ENCODE data around the gene PCED1A. TPM values are rescaled to one million over a fixed set of nuclear protein-coding genes. Genes with fewer than 3 reads are reported as not detected.

The PCED1A gene
- total and polyA plus RNA-seq, 9 of the 15 experiments (the other 6 are each of a cell fraction or from before 2014, with no cell fraction given): 1.5 to 11.5 (median 5.9) TPM

DNA sequence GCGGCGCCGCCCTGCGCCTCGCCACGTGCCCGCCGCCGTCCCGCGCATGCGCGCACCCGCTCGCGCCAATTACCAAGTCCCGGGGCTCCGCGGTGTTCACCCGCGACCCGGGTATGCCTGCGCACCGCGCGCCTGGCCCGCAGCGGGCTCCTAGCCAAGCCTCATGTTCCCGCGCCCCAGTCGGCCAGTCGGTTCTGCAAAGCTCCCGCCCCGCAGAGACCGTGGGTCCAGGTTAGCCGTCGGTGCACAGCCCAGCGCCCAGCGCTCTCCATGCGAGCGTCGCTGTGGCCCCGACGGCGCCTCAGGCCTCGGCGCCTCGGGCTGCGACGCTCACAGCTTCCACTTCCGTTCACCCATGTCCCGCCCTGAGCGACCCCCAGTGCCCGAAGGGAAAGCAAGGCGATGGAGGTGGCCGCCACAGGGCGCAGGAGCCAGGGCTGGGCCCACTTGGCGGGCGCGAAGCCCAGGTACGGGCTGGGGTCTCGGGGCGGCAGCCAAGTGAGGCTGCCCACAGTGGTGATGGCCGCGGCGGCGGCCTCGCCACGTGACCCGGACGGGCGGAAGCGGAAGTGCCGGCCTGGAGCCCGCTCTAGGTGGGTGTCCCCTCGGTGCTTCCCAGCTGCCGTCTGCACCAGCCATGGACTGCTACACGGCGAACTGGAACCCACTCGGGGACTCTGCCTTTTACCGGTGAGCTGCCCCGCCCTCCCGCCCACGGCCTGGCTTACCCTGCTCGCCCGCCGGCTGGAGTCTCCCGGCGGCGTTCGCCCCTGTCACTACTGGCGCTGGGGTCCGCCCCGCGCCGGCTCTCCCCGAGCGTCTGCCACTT is at the start of gene PCED1A, which contains the start of gene VPS16 (continued):
- no peak for TF ChIP-seq RNF219 (CRISPR knock-in tag; IDR thresholded peaks at IDR 0.05)
- no peak for TF ChIP-seq ZNF778 (CRISPR knock-in tag; IDR thresholded peaks at IDR 0.05)
- 0 out of 2 replicates have a peak, but pooled peaks have one; percentile 56 for TF ChIP-seq CBX1 (IDR thresholded peaks at IDR 0.05; ENCODE audit: low read depth)
- TF ChIP-seq, protein P1, sequence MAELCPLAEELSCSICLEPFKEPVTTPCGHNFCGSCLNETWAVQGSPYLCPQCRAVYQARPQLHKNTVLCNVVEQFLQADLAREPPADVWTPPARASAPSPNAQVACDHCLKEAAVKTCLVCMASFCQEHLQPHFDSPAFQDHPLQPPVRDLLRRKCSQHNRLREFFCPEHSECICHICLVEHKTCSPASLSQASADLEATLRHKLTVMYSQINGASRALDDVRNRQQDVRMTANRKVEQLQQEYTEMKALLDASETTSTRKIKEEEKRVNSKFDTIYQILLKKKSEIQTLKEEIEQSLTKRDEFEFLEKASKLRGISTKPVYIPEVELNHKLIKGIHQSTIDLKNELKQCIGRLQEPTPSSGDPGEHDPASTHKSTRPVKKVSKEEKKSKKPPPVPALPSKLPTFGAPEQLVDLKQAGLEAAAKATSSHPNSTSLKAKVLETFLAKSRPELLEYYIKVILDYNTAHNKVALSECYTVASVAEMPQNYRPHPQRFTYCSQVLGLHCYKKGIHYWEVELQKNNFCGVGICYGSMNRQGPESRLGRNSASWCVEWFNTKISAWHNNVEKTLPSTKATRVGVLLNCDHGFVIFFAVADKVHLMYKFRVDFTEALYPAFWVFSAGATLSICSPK (IDR thresholded peaks at IDR 0.05; ENCODE audit: borderline replicate concordance): no peak
- TF ChIP-seq ZNF282 (CRISPR knock-in tag; IDR thresholded peaks at IDR 0.05): no peak
- no peak for TF ChIP-seq RBM22 (IDR thresholded peaks at IDR 0.05; ENCODE audit: low read depth, low read length, poor library complexity, severe bottlenecking)
- no peak for TF ChIP-seq ARID3B (CRISPR knock-in tag; IDR thresholded peaks at IDR 0.05; ENCODE audit: borderline replicate concordance)
- TF ChIP-seq NR4A1 (CRISPR knock-in tag; IDR thresholded peaks at IDR 0.05): no peak
- TF ChIP-seq NR4A1 (tag; IDR thresholded peaks at IDR 0.05): no peak
- TF ChIP-seq SREBF2 (CRISPR knock-in tag; IDR thresholded peaks at IDR 0.05): no peak
- TF ChIP-seq NR2F6 (CRISPR knock-in tag; IDR thresholded peaks at IDR 0.05): no peak
- TF ChIP-seq IRF9 (tag; IDR thresholded peaks at IDR 0.05): no peak
- TF ChIP-seq ZNF584 (CRISPR knock-in tag; IDR thresholded peaks at IDR 0.05; ENCODE audit: low read depth): no peak
- no peak for TF ChIP-seq KDM2B (CRISPR knock-in tag; IDR thresholded peaks at IDR 0.05)
- TF ChIP-seq ZNF780A (CRISPR knock-in tag; IDR thresholded peaks at IDR 0.05): no peak
- TF ChIP-seq CHD4 (IDR thresholded peaks at IDR 0.05; ENCODE audit: insufficient read depth, insufficient replicate concordance, low read depth, low read length, poor library complexity, severe bottlenecking): no peak
- TF ChIP-seq PHTF2 (CRISPR knock-in tag; IDR thresholded peaks at IDR 0.05): no peak
- no peak for TF ChIP-seq NELFE (IDR thresholded peaks at IDR 0.05; ENCODE audit: insufficient read depth, insufficient read length)
- peak; percentile 53; the same call in 1 of the 2 replicates for TF ChIP-seq SPI1 (IDR thresholded peaks at IDR 0.05; ENCODE audit: borderline replicate concordance, low read depth, low read length)
- no peak for TF ChIP-seq BRD9 (IDR thresholded peaks at IDR 0.05; ENCODE audit: low read depth, partially characterized antibody)
- TF ChIP-seq ZNF146 (CRISPR knock-in tag; IDR thresholded peaks at IDR 0.05; ENCODE audit: unreplicated experiment): no peak
- TF ChIP-seq SP1 (CRISPR knock-in tag; IDR thresholded peaks at IDR 0.05): peak; percentile 58; the same call in 1 of the 2 replicates
- no peak for TF ChIP-seq HMG20B (CRISPR knock-in tag; IDR thresholded peaks at IDR 0.05)
